Right forelimb (tissue), 1 donor: ENCODE measurements around the gene IDUA.

ENCODE experiments used
- DNase-seq: peaks from one replicate; pipeline ENCODE4 v3.0.0-alpha.2; 2018

The IDUA gene

GRCh38 chr4:1002631-1003251 is 15.9 kb downstream of the IDUA start:
- DNase-seq: no peak

GRCh38 chr4:1003271-1004070 is 16.6 kb downstream of the IDUA start:
- no peak for DNase-seq

GRCh38 chr4:1004071-1004418 is 17.2 kb downstream of the IDUA start:
- no peak for DNase-seq

GRCh38 chr4:1004557-1005485 is 18.0 kb downstream of the IDUA start:
- DNase-seq: no peak

GRCh38 chr4:1006856-1007255 is 20.0 kb downstream of the IDUA start:
- no peak for DNase-seq

GRCh38 chr4:1008840-1009541 is 22.1 kb downstream of the IDUA start:
- no peak for DNase-seq

- peak; percentile 85 for DNase-seq
Observed at GRCh38 chr4:1009542-1010394, 22.9 kb downstream of the IDUA start.

GRCh38 chr4:1010395-1011021 is 23.7 kb downstream of the IDUA start:
- no peak for DNase-seq

GRCh38 chr4:1011022-1011665 is 24.3 kb downstream of the IDUA start, which contains the start of gene FGFRL1:
Gene FGFRL1, plus strand, starts transcription at chr4:1011626. Its CDS starts 860 bp downstream, at chr4:1012486.
- DNase-seq: peak; percentile 97

- DNase-seq: no peak
Observed at GRCh38 chr4:1011666-1012033, 24.8 kb downstream of the IDUA start.

GRCh38 chr4:1012034-1012739 is 25.3 kb downstream of the IDUA start:
- DNase-seq: no peak

GRCh38 chr4:1013225-1014073 is 26.6 kb downstream of the IDUA start:
- no peak for DNase-seq

GRCh38 chr4:1014291-1015167 is 27.7 kb downstream of the IDUA start:
- no peak for DNase-seq

- DNase-seq: no peak
Observed at GRCh38 chr4:1015179-1015578, 28.3 kb downstream of the IDUA start.

GRCh38 chr4:1015746-1016145 is 28.9 kb downstream of the IDUA start:
- no peak for DNase-seq

GRCh38 chr4:1017211-1017610 is 30.4 kb downstream of the IDUA start:
- no peak for DNase-seq

- no peak for DNase-seq
Observed at GRCh38 chr4:1017706-1018105, 30.9 kb downstream of the IDUA start.
